Measurements from ENCODE around the gene CCDC27. TPM values are rescaled to one million over a fixed set of nuclear protein-coding genes. Genes with fewer than 3 reads are reported as not detected.

CCDC27 gene
- total RNA-seq, result not detected in 2 replicates
- long read RNA-seq, result 0 reads

GRCh38 chr1:3752400-3752945 lies at the start of gene CCDC27:
TSS of gene CCDC27 (plus strand) at chr1:3752450. CDS start at chr1:3752482, 32 bp downstream.
- Mint-ChIP-seq H3K4me3 (ENCODE audit: low read depth) (no peak within 1 kb of the TSS), H3K27ac (no peak within 1 kb of the TSS), H3K9me3 (ENCODE audit: low read depth) (no peaks in the 10 kb centered on the region), H3K36me3 (ENCODE audit: insufficient read depth) (no peaks in the 10 kb centered on the region), H3K27me3 (peaks cover 39% of the 10 kb centered on the region), H3K4me1 (ENCODE audit: low read depth) (peaks cover 5% of the 10 kb centered on the region)
- no peak for TF ChIP-seq CTCF (IDR thresholded peaks at IDR 0.05; ENCODE audit: unreplicated experiment)
- no peak for DNase-seq (ENCODE audit: low spot score, unreplicated experiment)

GRCh38 chr1:3702528-3702927 lies 49.7 kb upstream of the CCDC27 start:
- Mint-ChIP-seq H3K4me3 (ENCODE audit: low read depth) (no peak overlapping the region), H3K9me3 (ENCODE audit: low read depth) (no peaks in the 10 kb centered on the region), H3K27me3 (peaks cover 20% of the 10 kb centered on the region), H3K27ac (no peak overlapping the region), H3K36me3 (ENCODE audit: insufficient read depth) (no peaks in the 10 kb centered on the region), H3K4me1 (ENCODE audit: low read depth) (peaks cover 2% of the 10 kb centered on the region)
- no peak for DNase-seq (ENCODE audit: low spot score, unreplicated experiment)
- no peak for TF ChIP-seq CTCF (IDR thresholded peaks at IDR 0.05; ENCODE audit: unreplicated experiment)

GRCh38 chr1:3702990-3703728 lies 49.1 kb upstream of the CCDC27 start:
- no peaks in the 10 kb centered on the region for H3K36me3 Mint-ChIP-seq (ENCODE audit: insufficient read depth)
- H3K4me3 Mint-ChIP-seq (ENCODE audit: low read depth), result no peak overlapping the region
- no peak overlapping the region for H3K27ac Mint-ChIP-seq
- peaks cover 2% of the 10 kb centered on the region for H3K4me1 Mint-ChIP-seq (ENCODE audit: low read depth)
- no peak for DNase-seq (ENCODE audit: low spot score, unreplicated experiment)
- peaks cover 17% of the 10 kb centered on the region for H3K27me3 Mint-ChIP-seq
- peak; percentile 30 for TF ChIP-seq CTCF (IDR thresholded peaks at IDR 0.05; ENCODE audit: unreplicated experiment)
- no peaks in the 10 kb centered on the region for H3K9me3 Mint-ChIP-seq (ENCODE audit: low read depth)

GRCh38 chr1:3703786-3704371 lies 48.4 kb upstream of the CCDC27 start:
- Mint-ChIP-seq H3K36me3 (ENCODE audit: insufficient read depth) (no peaks in the 10 kb centered on the region), H3K27me3 (peaks cover 15% of the 10 kb centered on the region), H3K4me3 (ENCODE audit: low read depth) (no peak overlapping the region)

More at GRCh38 chr1:3703786-3704371, 48.4 kb upstream of the CCDC27 start:
- TF ChIP-seq CTCF (IDR thresholded peaks at IDR 0.05; ENCODE audit: unreplicated experiment), result no peak
- Mint-ChIP-seq H3K9me3 (ENCODE audit: low read depth) (no peaks in the 10 kb centered on the region), H3K4me1 (ENCODE audit: low read depth) (peaks cover 2% of the 10 kb centered on the region), H3K27ac (no peak overlapping the region)
- DNase-seq (ENCODE audit: low spot score, unreplicated experiment), result no peak

Measured in progenitor cell of endocrine pancreas (in vitro differentiated cells).